ENCODE results near the gene TCF4. TPM values are rescaled to one million over a fixed set of nuclear protein-coding genes. Genes with fewer than 3 reads are reported as not detected.
A peak's percentile ranks its signal among the peaks of the same experiment; 100 is the strongest.

TCF4 gene
- total RNA-seq, 2 experiments from 2014 or later = 75.9 to 76.0 TPM

DNA sequence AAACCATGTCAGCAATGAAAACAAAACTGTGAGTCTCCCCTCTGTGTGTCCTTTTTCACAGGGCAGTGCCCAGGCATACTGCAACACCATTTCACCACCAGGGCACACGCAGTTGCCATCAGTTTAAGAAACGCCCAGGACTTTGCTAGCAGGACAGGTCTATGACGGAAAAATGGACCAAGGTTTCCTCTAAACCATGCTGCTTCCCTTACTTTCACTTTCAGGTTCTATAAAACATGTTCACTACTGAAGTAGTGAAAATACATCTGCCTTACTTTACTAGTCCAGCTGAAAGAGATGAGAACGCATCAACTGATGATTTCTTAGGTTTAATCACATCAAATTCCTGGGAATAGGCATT, 110.5 kb downstream of the TCF4 start:
- H3K27ac ChIP-seq (ENCODE audit: low read depth, low read length, poor library complexity, severe bottlenecking) = peak overlapping the region; percentile 65
- H3K9me3 ChIP-seq (ENCODE audit: low read length) = no peaks in the 10 kb centered on the region
- intact Hi-C loops (cut with micrococcal nuclease; ENCODE audit: unreplicated experiment) = loop anchor here (5.0 kb wide), 1 partner anchor 35 kb away; no protein-coding TSS in a partner anchor
- peak; percentile 42 for DNase-seq (ENCODE audit: low spot score)
- no peak for TF ChIP-seq EZH2phosphoT487 (IDR thresholded peaks at IDR 0.05; ENCODE audit: borderline replicate concordance, low read depth, low read length)
- TF ChIP-seq, protein P1, sequence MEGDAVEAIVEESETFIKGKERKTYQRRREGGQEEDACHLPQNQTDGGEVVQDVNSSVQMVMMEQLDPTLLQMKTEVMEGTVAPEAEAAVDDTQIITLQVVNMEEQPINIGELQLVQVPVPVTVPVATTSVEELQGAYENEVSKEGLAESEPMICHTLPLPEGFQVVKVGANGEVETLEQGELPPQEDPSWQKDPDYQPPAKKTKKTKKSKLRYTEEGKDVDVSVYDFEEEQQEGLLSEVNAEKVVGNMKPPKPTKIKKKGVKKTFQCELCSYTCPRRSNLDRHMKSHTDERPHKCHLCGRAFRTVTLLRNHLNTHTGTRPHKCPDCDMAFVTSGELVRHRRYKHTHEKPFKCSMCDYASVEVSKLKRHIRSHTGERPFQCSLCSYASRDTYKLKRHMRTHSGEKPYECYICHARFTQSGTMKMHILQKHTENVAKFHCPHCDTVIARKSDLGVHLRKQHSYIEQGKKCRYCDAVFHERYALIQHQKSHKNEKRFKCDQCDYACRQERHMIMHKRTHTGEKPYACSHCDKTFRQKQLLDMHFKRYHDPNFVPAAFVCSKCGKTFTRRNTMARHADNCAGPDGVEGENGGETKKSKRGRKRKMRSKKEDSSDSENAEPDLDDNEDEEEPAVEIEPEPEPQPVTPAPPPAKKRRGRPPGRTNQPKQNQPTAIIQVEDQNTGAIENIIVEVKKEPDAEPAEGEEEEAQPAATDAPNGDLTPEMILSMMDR (conservative IDR thresholded peaks at IDR 0.05; ENCODE audit: low read length) = no peak
- no peaks in the 10 kb centered on the region for H4K20me1 ChIP-seq (ENCODE audit: insufficient read depth, low read length)
- ChIA-PET CTCF (ENCODE audit: unreplicated experiment) (no interaction called here), POLR2A (interaction anchor here (0.5 to 2.0 kb wide), 6 partner anchors 11 to 110 kb away, joined by 3 to 11 read pairs (median 5); no protein-coding TSS in a partner anchor)
- H2AFZ ChIP-seq (ENCODE audit: low read length) = peak overlapping the region; percentile 67; the same call in 1 of the 2 replicates
- H3K79me2 ChIP-seq (ENCODE audit: insufficient read depth, low read depth, low read length) = peaks cover 28% of the 10 kb centered on the region; the same call in 1 of the 2 replicates
- H3K4me1 ChIP-seq (ENCODE audit: insufficient read depth, low read length, poor library complexity, severe bottlenecking) = peaks cover 22% of the 10 kb centered on the region
- BruUV-seq (replicated peaks) = no TSS peak
- H3K9me2 ChIP-seq (ENCODE audit: insufficient read depth, low read length) = no peaks in the 10 kb centered on the region; the same call in 1 of the 2 replicates
- H3K4me3 ChIP-seq (ENCODE audit: low read depth, low read length, poor library complexity, severe bottlenecking) = peak overlapping the region; percentile 73
- peak overlapping the region; percentile 100 for H3K4me2 ChIP-seq (ENCODE audit: low read length)
- no peaks in the 10 kb centered on the region; the same call in 1 of the 2 replicates for H3K36me3 ChIP-seq (ENCODE audit: insufficient read depth, low read length)

DNA sequence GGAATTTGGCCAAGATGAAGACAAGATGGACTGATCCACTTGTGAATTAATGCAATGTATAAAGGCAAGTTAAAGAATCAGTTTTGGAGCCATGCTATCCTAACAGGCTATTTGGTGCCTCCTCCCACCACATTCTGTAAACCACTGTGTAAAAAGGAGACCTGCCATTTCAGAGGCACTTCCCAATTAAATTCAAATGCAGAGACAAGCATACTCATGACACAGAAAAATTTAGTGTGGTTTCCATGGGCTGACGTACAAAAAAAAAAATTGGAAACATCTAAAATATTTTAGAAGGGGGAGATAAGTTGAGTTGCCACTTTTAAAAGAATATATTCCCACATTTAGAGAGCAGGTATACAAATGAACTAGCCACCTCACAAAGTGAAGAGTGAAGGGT, 112.1 kb downstream of the TCF4 start:
- Histone ChIP-seq H3K4me2 (ENCODE audit: low read length) (no peak overlapping the region), H3K79me2 (ENCODE audit: insufficient read depth, low read depth, low read length) (peaks cover 28% of the 10 kb centered on the region; the same call in 1 of the 2 replicates), H3K9me2 (ENCODE audit: insufficient read depth, low read length) (no peaks in the 10 kb centered on the region; the same call in 1 of the 2 replicates), H4K20me1 (ENCODE audit: insufficient read depth, low read length) (no peaks in the 10 kb centered on the region), H3K36me3 (ENCODE audit: insufficient read depth, low read length) (no peaks in the 10 kb centered on the region; the same call in 1 of the 2 replicates), H2AFZ (ENCODE audit: low read length) (no peak overlapping the region), H3K4me1 (ENCODE audit: insufficient read depth, low read length, poor library complexity, severe bottlenecking) (peaks cover 22% of the 10 kb centered on the region), H3K27ac (ENCODE audit: low read depth, low read length, poor library complexity, severe bottlenecking) (no peak overlapping the region), H3K4me3 (ENCODE audit: low read depth, low read length, poor library complexity, severe bottlenecking) (no peak overlapping the region), H3K9me3 (ENCODE audit: low read length) (no peaks in the 10 kb centered on the region)
- CTCF ChIA-PET (ENCODE audit: unreplicated experiment) = no interaction called here
- POLR2A ChIA-PET = no interaction called here
- no peak for DNase-seq (ENCODE audit: low spot score)
- no TSS peak for BruUV-seq (replicated peaks)
- no peak for TF ChIP-seq EZH2phosphoT487 (IDR thresholded peaks at IDR 0.05; ENCODE audit: borderline replicate concordance, low read depth, low read length)
- intact Hi-C loops (cut with micrococcal nuclease; ENCODE audit: unreplicated experiment) = loop anchor here (5.0 kb wide), 1 partner anchor 36 kb away; no protein-coding TSS in a partner anchor

DNA sequence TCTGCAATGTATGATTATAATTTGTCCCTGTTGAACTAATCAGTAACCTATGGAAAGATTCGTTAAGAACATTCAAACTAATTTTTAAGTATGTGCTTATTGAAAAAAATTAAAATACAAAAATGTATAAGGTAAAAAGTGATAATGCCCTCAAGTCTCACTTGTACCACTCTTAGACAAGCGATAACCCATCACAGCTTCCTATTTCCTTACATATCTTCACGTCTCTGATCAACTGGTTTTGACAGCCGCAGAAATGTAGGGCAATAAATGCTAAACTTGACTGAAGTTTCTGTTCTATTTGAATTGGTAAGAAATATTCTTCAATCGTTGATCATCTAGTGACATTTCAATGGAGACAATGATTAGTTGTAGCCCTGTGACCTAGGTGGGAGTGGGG, 112.5 kb downstream of the TCF4 start:
- DNase-seq (ENCODE audit: low spot score) = no peak
- Histone ChIP-seq H3K4me2 (ENCODE audit: low read length) (no peak overlapping the region), H3K27ac (ENCODE audit: low read depth, low read length, poor library complexity, severe bottlenecking) (no peak overlapping the region), H3K79me2 (ENCODE audit: insufficient read depth, low read depth, low read length) (peaks cover 28% of the 10 kb centered on the region; the same call in 1 of the 2 replicates), H3K9me3 (ENCODE audit: low read length) (no peaks in the 10 kb centered on the region), H4K20me1 (ENCODE audit: insufficient read depth, low read length) (no peaks in the 10 kb centered on the region), H3K4me1 (ENCODE audit: insufficient read depth, low read length, poor library complexity, severe bottlenecking) (peaks cover 22% of the 10 kb centered on the region), H3K36me3 (ENCODE audit: insufficient read depth, low read length) (no peaks in the 10 kb centered on the region; the same call in 1 of the 2 replicates), H3K4me3 (ENCODE audit: low read depth, low read length, poor library complexity, severe bottlenecking) (no peak overlapping the region), H2AFZ (ENCODE audit: low read length) (no peak overlapping the region), H3K9me2 (ENCODE audit: insufficient read depth, low read length) (no peaks in the 10 kb centered on the region; the same call in 1 of the 2 replicates)
- TF ChIP-seq, protein P1 (conservative IDR thresholded peaks at IDR 0.05; ENCODE audit: low read length) = no peak
- TF ChIP-seq EZH2phosphoT487 (IDR thresholded peaks at IDR 0.05; ENCODE audit: borderline replicate concordance, low read depth, low read length) = no peak
- ChIA-PET POLR2A (no interaction called here), CTCF (ENCODE audit: unreplicated experiment) (no interaction called here)
- intact Hi-C loops (cut with micrococcal nuclease; ENCODE audit: unreplicated experiment) = loop anchor here (5.0 kb wide), 1 partner anchor 37 kb away; no protein-coding TSS in a partner anchor
- no TSS peak for BruUV-seq (replicated peaks)

All from OCI-LY7 (cell line).